GM21529 (cell line): ENCODE results near the gene MBLAC1.

Source experiments
- ATAC-seq: cut with Tn5 transposase; IDR thresholded peaks from one replicate; pipeline ENCODE4 v1.9.1; 2021; ENCODE audit not compliant: unreplicated experiment

Gene MBLAC1

GRCh38 chr7:100126931-100127865, at the start of gene MBLAC1:
Gene MBLAC1 (plus strand): TSS chr7:100126967. CDS start chr7:100127396, 429 bp downstream.
- peak; percentile 75 for ATAC-seq

GRCh38 chr7:100077205-100077604, 49.6 kb upstream of the MBLAC1 start:
- ATAC-seq: no peak

DNA sequence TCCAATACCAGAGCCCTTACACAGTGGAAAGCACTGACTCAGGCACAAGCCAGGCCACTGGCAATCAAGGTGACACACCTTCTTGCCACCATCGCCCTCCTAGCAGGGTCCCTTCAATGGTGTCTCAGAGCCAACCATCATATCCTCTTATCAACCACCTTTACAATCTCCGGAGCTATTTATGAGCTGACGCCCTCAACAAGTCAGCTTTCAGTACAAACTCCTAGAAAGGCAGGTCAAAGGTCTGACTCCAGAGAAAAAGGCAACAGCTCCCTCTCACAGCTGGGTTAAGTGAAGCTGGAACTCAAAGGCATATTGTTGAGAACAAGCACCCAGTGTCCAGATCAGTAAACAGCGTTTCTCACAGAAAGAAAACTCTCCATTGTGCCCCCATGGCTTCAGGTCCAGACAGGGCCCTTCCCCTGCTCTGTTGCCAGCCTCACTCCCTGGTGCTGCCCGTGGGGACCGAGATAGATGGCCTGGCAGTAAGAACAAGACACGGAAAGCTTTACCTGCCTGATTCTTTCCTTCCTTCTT, 47.7 kb upstream of the MBLAC1 start:
- no peak for ATAC-seq

GRCh38 chr7:100080907-100081534, 45.7 kb upstream of the MBLAC1 start:
- no peak for ATAC-seq

- peak; percentile 89 for ATAC-seq
Measured at GRCh38 chr7:100081535-100082102, 45.1 kb upstream of the MBLAC1 start, which contains the start of gene ZNF3. Gene ZNF3 (minus strand): TSS chr7:100081723. CDS start chr7:100077357, 4,366 bp downstream.

GRCh38 chr7:100082978-100083377, 43.8 kb upstream of the MBLAC1 start:
- no peak for ATAC-seq

GRCh38 chr7:100085515-100085914, 41.3 kb upstream of the MBLAC1 start:
- no peak for ATAC-seq

DNA sequence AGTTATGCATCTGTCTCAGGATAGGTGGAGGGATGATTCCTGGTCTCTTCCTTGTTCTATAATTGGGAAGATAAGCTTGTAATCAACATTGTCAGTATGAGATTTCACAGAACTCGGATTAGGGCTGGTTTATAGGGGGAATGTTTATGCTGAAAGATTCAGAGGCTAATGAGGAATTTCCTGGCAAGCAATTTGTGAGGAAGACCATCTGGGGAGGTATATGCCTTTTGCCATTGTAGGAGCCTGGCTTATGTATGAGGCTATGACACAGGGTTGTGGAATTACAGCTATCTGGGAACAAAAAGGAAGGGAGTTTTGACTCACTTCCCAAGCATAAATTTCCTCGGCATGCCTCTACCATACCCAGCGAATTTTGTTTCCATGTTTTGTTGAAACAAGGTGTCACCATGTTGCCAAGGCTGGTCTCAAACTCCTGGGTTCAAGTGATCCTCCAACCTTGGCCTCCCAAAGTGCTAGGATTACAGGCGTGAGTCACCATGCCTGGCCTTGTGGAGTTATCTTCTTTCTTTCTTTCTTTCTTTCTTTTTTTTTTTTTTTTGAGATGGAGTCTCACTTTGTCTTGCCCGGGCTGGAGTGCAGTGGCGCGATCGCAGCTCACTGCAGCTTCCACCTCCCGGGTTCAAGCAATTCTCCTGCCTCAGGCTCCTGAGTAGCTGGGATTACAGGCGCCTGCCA, 39.6 kb upstream of the MBLAC1 start:
- ATAC-seq: no peak

DNA sequence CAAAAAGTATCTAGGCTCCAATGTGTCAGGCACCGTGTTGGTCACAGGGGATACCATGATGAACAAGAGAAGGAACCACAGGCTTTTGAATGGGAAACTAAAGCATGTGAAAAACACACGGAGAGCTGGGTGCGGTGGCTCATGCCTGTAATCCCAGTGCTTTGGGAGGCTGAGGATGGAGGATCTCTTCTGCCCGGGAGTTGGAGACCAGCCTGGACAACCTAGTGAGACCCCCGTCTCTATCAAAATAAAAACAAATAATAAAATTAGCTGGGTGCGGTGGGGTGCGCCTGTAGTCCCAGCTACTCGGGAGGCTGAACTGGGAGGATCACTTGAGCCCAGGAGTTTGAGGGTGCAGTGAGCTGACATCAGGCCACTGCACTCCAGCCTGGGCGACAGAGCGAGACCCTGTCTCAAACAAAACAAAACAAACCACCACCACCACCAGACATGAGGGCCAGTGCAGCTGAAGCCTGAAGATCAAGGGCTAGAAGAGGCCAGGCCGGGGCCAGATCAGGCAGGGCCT, 38.6 kb upstream of the MBLAC1 start:
- ATAC-seq: no peak

DNA sequence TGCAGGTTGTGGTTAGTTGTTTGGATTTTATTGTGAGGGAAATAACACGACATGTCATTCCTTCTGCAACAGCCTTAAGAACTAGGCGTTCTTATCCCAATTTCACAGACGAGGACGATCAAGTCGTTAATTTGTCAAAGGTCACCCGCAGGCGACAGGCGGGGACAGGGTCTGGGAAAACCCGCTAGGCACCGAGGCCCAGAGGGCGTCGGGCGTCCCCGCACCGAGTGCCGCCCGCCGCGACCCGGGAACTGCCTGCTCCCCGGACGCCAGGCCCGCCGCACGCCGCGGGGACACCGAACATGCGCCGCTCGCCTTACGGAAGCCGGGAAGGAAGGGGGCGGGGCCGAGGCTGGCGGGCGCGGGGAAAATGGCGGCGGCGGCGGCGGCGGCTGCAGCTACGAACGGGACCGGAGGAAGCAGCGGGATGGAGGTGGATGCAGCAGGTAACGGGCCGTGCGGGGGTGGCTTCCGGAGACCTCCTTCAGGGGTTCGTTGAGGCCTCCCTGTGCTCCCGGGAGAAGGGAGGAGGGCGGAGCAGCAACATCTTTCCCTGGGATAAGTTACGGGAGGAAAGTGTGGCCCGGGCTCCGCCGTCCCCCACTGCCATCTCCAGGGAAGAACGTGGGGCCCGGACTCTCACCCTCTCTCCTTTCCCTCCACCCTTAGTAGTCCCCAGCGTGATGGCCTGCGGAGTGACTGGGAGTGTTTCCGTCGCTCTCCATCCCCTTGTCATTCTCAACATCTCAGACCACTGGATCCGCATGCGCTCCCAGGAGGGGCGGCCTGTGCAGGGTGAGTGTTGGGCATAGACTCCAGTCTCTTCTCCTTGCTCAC, 37.9 kb upstream of the MBLAC1 start, which contains the start of gene COPS6:
Gene COPS6, plus strand, starts transcription at position 349 of the 837 bp plus-strand sequence. Its CDS starts 22 bp downstream, at position 371.
- ATAC-seq: peak; percentile 68

DNA sequence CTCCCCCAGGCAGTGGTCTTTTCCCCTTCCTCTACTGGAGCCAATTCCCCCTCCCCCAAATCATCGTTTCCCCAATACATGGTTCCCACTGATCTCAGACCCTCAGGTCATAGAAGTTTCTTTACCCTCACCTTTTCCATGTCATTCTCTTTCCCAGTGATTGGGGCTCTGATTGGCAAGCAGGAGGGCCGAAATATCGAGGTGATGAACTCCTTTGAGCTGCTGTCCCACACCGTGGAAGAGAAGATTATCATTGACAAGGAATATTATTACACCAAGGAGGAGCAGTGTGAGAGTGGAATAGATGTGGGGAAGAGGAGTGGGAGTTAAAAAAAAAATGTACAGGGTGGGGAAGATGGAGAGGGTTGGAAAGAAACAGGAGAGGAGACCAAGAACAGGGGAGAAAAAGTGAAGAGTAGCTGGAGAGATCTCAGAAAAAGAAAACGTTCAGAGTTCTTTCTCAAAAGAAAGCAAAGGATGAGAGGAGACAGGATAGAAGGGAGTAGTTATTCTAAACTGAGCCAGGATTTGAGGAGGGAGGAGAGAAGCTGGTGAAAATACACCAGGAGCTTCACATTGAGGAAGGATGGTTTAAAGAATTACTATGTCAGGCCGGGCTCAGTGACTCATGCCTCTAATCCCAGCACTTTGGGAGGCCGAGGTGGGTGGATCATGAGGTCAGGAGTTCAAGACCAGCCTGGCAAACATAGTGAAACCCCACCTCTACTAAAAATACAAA, 37.1 kb upstream of the MBLAC1 start:
- no peak for ATAC-seq

GRCh38 chr7:100090527-100091410, 36.0 kb upstream of the MBLAC1 start:
- ATAC-seq: no peak

DNA sequence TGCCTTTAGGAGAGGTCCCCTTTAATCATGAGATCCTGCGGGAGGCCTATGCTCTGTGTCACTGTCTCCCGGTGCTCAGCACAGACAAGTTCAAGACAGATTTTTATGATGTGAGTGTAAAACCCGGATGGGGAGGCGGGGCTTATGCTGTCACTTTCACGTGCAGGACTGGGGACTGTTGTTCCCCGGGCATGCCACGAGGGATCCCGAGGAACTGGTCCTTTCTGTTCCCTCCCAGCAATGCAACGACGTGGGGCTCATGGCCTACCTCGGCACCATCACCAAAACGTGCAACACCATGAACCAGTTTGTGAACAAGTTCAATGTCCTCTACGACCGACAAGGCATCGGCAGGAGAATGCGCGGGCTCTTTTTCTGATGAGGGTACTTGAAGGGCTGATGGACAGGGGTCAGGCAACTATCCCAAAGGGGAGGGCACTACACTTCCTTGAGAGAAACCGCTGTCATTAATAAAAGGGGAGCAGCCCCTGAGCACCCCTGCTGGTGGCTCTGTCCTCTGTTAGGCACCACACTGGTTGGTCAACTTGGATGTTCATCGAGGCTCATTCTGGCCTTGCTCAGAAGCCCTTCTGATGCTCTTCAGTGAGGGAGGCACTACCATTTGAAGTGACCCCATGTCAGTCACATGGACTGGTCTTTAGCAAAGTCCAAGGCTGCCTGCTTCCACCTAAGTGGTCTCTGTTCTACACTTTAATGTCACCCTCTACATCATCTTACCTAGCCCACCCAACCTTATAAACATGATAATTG, 35.2 kb upstream of the MBLAC1 start:
- ATAC-seq: no peak

DNA sequence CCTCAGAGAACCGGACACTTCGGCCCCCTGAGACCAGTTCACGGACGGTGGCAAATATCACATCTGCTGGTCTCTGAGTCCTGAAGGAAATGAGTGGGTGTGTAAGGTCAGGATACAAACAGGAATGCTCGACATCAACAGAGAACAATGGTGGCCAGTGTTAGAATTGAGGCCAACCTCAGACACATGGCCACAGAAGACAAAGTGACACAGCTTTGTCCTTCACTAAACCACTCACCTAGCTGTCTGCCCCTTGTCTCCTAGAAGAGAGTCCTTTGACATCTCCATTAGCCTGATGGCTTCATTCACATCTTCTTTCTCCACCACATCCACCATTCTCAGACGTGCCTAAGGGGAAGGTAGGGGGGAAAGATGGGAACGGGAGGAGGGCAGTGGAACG, 33.7 kb upstream of the MBLAC1 start:
- no peak for ATAC-seq

GRCh38 chr7:100093498-100093897, 33.3 kb upstream of the MBLAC1 start:
- ATAC-seq: no peak

DNA sequence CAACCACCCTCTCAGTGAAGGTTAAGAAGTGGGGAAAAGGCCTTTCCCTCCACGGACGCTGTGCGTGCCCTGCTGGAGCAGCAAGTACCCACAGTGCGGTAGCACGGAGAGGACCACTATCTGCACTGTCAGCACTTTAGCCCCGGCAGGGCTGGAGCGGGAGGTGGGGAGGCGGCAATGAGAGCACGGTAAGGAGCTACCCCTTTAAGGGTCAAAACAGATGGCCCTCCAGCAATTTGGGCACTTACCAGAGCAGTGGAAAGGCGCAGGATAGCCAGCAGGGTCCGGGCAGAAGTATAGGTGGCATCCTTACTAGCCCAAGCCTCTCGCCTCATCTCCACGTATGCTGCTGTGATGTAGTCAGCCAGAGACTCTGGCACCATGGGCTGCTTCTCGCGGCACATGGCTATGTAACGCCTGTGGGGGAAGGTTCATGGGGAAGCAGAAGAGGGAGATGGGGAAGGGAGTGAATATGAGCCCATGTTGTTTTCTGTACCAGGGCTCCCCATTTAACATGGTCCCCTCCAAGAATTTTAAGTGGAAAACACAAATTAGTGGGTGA, 32.8 kb upstream of the MBLAC1 start:
- no peak for ATAC-seq

GRCh38 chr7:100095289-100095688, 31.5 kb upstream of the MBLAC1 start:
- no peak for ATAC-seq
